ENCODE data around the gene TSNAXIP1. TPM values are rescaled to one million over a fixed set of nuclear protein-coding genes. Genes with fewer than 3 reads are reported as not detected.

Gene TSNAXIP1
- total and polyA plus RNA-seq, 10 of the 15 experiments (the other 5 are each of a cell fraction or from before 2014, with no cell fraction given): 0.09 to 0.63 (median 0.37) TPM; not detected in 1

- TF ChIP-seq CUX1 (IDR thresholded peaks at IDR 0.05; ENCODE audit: insufficient replicate concordance, low read depth, low read length) (no peak), RELA (IDR thresholded peaks at IDR 0.05; ENCODE audit: borderline replicate concordance, partially characterized antibody) (no peak)
- TF ChIP-seq, protein P1, sequence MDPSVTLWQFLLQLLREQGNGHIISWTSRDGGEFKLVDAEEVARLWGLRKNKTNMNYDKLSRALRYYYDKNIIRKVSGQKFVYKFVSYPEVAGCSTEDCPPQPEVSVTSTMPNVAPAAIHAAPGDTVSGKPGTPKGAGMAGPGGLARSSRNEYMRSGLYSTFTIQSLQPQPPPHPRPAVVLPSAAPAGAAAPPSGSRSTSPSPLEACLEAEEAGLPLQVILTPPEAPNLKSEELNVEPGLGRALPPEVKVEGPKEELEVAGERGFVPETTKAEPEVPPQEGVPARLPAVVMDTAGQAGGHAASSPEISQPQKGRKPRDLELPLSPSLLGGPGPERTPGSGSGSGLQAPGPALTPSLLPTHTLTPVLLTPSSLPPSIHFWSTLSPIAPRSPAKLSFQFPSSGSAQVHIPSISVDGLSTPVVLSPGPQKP (IDR thresholded peaks at IDR 0.05; ENCODE audit: low read depth, low read length): no peak
These were observed 7.9 kb downstream of the TSNAXIP1 start (continued) for GRCh38 chr16:67814567-67814966.

DNA sequence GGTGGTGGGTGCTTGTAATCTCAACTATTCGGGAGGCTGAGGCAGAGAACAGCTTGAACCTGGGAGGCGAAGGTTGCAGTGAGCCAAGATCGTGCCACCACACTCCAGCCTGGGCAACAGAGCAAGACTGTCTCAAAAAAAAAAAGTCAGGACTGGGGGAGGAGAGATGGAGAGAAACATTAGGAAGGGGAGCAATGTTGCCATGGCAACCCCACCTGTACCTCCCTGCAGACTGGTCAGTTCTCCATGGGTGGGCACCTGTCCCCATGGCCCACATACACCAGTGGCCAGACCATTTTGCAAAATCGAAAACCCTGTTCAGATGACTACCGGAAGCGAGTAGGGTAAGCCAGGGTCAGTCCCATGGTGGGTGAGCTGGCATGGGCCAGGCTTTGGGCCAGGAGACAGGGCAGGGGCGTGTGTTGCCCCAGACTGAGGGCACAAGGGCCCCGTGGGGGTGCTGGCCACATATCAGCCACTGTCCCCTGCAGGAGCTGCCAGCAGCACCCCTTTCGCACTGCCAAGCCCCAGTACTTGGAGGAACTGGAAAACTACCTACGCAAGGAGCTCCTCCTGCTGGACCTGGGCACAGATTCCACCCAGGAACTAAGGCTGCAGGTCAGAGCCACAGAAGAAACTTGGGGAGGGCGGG is 14.0 kb downstream of the TSNAXIP1 start:
- intact Hi-C loops (cut with micrococcal nuclease; ENCODE audit: unreplicated experiment) (no loop called here), in situ Hi-C loops (cut with MboI) (no loop called here)
- ChIA-PET POLR2A (no interaction called here), RAD21 (ENCODE audit: unreplicated experiment) (interaction anchor here (1.1 kb wide), 1 partner anchor 25 kb away, joined by 3 read pairs; no protein-coding TSS in a partner anchor), SMC1A (ENCODE audit: uncharacterized antibody, unreplicated experiment) (no interaction called here), CTCF (interaction anchor here (0.5 to 0.8 kb wide), 2 partner anchors 11 to 141 kb away, joined by 3 read pairs; no protein-coding TSS in a partner anchor)
- H3K36me3 ChIP-seq (ENCODE audit: control insufficient read depth in 2 of 2, insufficient read depth in 2 of 2, low read length in 1 of 2): no peaks in the 10 kb centered on the region
- BruUV-seq (replicated peaks): no TSS peak
- ATAC-seq: no peak
- H2AFZ ChIP-seq (ENCODE audit: control insufficient read depth, low read depth, low read length): no peak overlapping the region
- no peak overlapping the region for H3K9ac ChIP-seq (ENCODE audit: control insufficient read depth, insufficient read depth, low read length)
- no peak for FAIRE-seq
- H3K4me2 ChIP-seq (ENCODE audit: control insufficient read depth, insufficient read depth): no peak overlapping the region
- no peaks in the 10 kb centered on the region for H3K9me3 ChIP-seq (replicated peaks; ENCODE audit: control insufficient read depth, insufficient read depth, low read length)
- no peak for DNase-seq (ENCODE audit: low read depth, low spot score)
- no peak for TF ChIP-seq ZZZ3 (IDR thresholded peaks at IDR 0.05; ENCODE audit: control insufficient read depth, insufficient read length, low read depth)
- no peak for TF ChIP-seq EGR1 (IDR thresholded peaks at IDR 0.05; ENCODE audit: borderline replicate concordance in 1 of 2, low read depth in 2 of 2, low read length in 2 of 2)
- no peak for TF ChIP-seq NR2C1 (IDR thresholded peaks at IDR 0.05)
- TF ChIP-seq HDAC6 (IDR thresholded peaks at IDR 0.05; ENCODE audit: unreplicated experiment): no peak
- no peak for TF ChIP-seq FOXK2 (IDR thresholded peaks at IDR 0.05)
- TF ChIP-seq IRF3 (IDR thresholded peaks at IDR 0.05): no peak
- TF ChIP-seq FOXM1 (IDR thresholded peaks at IDR 0.05; ENCODE audit: low read depth, low read length): no peak
- TF ChIP-seq NFXL1 (IDR thresholded peaks at IDR 0.05; ENCODE audit: borderline replicate concordance): no peak
- no peak for TF ChIP-seq BRCA1 (IDR thresholded peaks at IDR 0.05; ENCODE audit: low read depth, low read length)
- TF ChIP-seq GATAD2B (conservative IDR thresholded peaks at IDR 0.05; ENCODE audit: low read depth): no peak
- TF ChIP-seq KDM1A (IDR thresholded peaks at IDR 0.05; ENCODE audit: borderline replicate concordance): no peak
- no peak overlapping the region for H3K27ac ChIP-seq (ENCODE audit: control insufficient read depth, insufficient read depth)
- H3K4me3 ChIP-seq: no peak overlapping the region
- no peaks in the 10 kb centered on the region for H3K79me2 ChIP-seq (ENCODE audit: control insufficient read depth, insufficient read depth, low read length)
- H3K4me1 ChIP-seq (ENCODE audit: control insufficient read depth, insufficient read depth, low read length): no peaks in the 10 kb centered on the region
- WGBS (ENCODE audit: insufficient coverage, insufficient replicate concordance, low lambda C conversion rate, missing lambda C conversion rate): 53% methylated on average over 11 of the region's 11 CpGs
- no peaks in the 10 kb centered on the region; the same call in 1 of the 2 replicates for H4K20me1 ChIP-seq (ENCODE audit: control insufficient read depth, insufficient read depth)
- no peaks in the 10 kb centered on the region for H3K27me3 ChIP-seq (replicated peaks in 1 of 2; ENCODE audit: control insufficient read depth in 2 of 2, insufficient read depth in 2 of 2, low read length in 1 of 2)
